ENCODE results near the gene FRK.

Gene FRK

DNA sequence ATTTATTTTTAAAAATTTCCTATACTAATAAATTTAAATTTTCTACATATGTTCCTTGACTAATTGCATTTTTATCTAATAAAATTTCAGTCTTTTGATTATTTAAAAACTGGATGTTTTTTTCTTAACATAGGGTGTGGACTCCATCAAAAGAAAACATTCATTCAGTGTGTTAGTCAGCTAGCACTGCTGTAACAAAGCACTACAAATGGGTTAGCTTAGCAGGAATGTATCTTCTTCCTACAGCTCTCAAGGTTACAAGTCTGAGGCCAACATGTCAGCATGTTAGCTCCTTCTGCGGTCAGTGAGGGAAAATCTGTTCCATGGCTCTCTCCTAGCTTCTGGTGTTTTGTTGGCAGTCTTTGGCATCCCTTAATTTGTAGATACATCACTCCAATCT is 32.5 kb downstream of the FRK start:
- H3K4ac ChIP-seq (ENCODE audit: low read depth, low read length) = no peak overlapping the region
- H4K8ac ChIP-seq (ENCODE audit: low read depth, low read length) = no peak overlapping the region
- no peak overlapping the region for H3K23ac ChIP-seq (ENCODE audit: low read length)
- no CpG with 5 or more reads among the region's 1 CpG for WGBS (ENCODE audit: extremely low coverage, insufficient coverage, low lambda C conversion rate)
- no peak overlapping the region for H2AK5ac ChIP-seq (ENCODE audit: low read length)
- H2BK120ac ChIP-seq (ENCODE audit: low read depth, low read length) = no peak overlapping the region
- H3K79me2 ChIP-seq (ENCODE audit: control insufficient read depth, insufficient read depth, low read length) = no peaks in the 10 kb centered on the region
- H3K18ac ChIP-seq (ENCODE audit: low read length) = no peak overlapping the region
- no peak overlapping the region for H2BK15ac ChIP-seq (replicated peaks; ENCODE audit: low read depth)
- no peaks in the 10 kb centered on the region for H3K27me3 ChIP-seq (ENCODE audit: insufficient read depth, low read length, poor library complexity)
- no peaks in the 10 kb centered on the region for H3K79me1 ChIP-seq (ENCODE audit: low read length)
- no peak for DNase-seq
- no peak overlapping the region for H3K4me3 ChIP-seq (ENCODE audit: low read length)
- H3K4me1 ChIP-seq (ENCODE audit: control insufficient read depth, low read depth, low read length) = no peaks in the 10 kb centered on the region
- no peak overlapping the region for H3K56ac ChIP-seq (ENCODE audit: low read length)
- H4K5ac ChIP-seq (ENCODE audit: low read length) = no peak overlapping the region
- no peak overlapping the region for H3K27ac ChIP-seq (ENCODE audit: low read depth, low read length)
- no peak overlapping the region for H3K9ac ChIP-seq (ENCODE audit: low read length)
- H3K36me3 ChIP-seq (ENCODE audit: control insufficient read depth, insufficient read depth, low read length) = no peaks in the 10 kb centered on the region
- H2BK5ac ChIP-seq (ENCODE audit: low read length) = no peak overlapping the region
- H3K4me2 ChIP-seq (ENCODE audit: low read length) = no peak overlapping the region

GRCh38 chr6:116027801-116028200 is 32.9 kb downstream of the FRK start:
- no peak overlapping the region for H3K9ac ChIP-seq (ENCODE audit: low read length)
- H3K23ac ChIP-seq (ENCODE audit: low read length) = no peak overlapping the region
- no peak overlapping the region for H2BK120ac ChIP-seq (ENCODE audit: low read depth, low read length)
- no peaks in the 10 kb centered on the region for H3K27me3 ChIP-seq (ENCODE audit: insufficient read depth, low read length, poor library complexity)
- no peaks in the 10 kb centered on the region for H3K36me3 ChIP-seq (ENCODE audit: control insufficient read depth, insufficient read depth, low read length)
- no peak for DNase-seq
- H3K4me3 ChIP-seq (ENCODE audit: low read length) = no peak overlapping the region
- H4K8ac ChIP-seq (ENCODE audit: low read depth, low read length) = no peak overlapping the region
- H2BK15ac ChIP-seq (replicated peaks; ENCODE audit: low read depth) = no peak overlapping the region
- H4K5ac ChIP-seq (ENCODE audit: low read length) = no peak overlapping the region
- no peaks in the 10 kb centered on the region for H3K4me1 ChIP-seq (ENCODE audit: control insufficient read depth, low read depth, low read length)
- no peak overlapping the region for H2BK5ac ChIP-seq (ENCODE audit: low read length)
- H3K4me2 ChIP-seq (ENCODE audit: low read length) = no peak overlapping the region
- H2AK5ac ChIP-seq (ENCODE audit: low read length) = no peak overlapping the region
- H3K18ac ChIP-seq (ENCODE audit: low read length) = no peak overlapping the region
- no peaks in the 10 kb centered on the region for H3K79me2 ChIP-seq (ENCODE audit: control insufficient read depth, insufficient read depth, low read length)
- H3K56ac ChIP-seq (ENCODE audit: low read length) = no peak overlapping the region
- no peaks in the 10 kb centered on the region for H3K79me1 ChIP-seq (ENCODE audit: low read length)
- no peak overlapping the region for H3K4ac ChIP-seq (ENCODE audit: low read depth, low read length)
- H3K27ac ChIP-seq (ENCODE audit: low read depth, low read length) = no peak overlapping the region

DNA sequence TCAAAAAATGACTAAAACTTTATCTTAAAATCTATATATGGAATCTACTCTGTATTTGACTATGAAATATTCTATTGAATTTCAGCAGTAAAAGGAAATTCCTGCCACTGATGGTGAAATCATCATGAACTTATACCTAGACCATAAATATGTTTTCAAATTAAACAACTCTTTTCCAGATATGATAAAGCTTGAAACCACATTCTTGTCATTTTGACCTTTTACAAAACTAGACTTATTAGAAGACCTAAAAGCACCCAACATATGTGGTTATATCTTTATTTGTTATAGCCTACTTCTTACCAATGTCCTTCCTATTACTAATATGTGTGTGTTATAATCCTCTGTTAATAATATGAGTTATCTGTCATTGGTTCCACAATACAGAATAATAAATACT is 35.3 kb downstream of the FRK start:
- H4K8ac ChIP-seq (ENCODE audit: low read depth, low read length) = no peak overlapping the region

GRCh38 chr6:116022841-116023445 is 37.7 kb downstream of the FRK start:
- WGBS (ENCODE audit: extremely low coverage, insufficient coverage, low lambda C conversion rate) = no CpG with 5 or more reads among the region's 2 CpGs
- DNase-seq = no peak
- H3K4me1 ChIP-seq (ENCODE audit: control insufficient read depth, low read depth, low read length) = no peaks in the 10 kb centered on the region
- no peak overlapping the region for H4K8ac ChIP-seq (ENCODE audit: low read depth, low read length)
- H3K36me3 ChIP-seq (ENCODE audit: control insufficient read depth, insufficient read depth, low read length) = no peaks in the 10 kb centered on the region
- no peak overlapping the region for H2BK120ac ChIP-seq (ENCODE audit: low read depth, low read length)
- H2BK5ac ChIP-seq (ENCODE audit: low read length) = no peak overlapping the region
- H3K4me2 ChIP-seq (ENCODE audit: low read length) = no peak overlapping the region
- H3K79me2 ChIP-seq (ENCODE audit: control insufficient read depth, insufficient read depth, low read length) = no peaks in the 10 kb centered on the region
- no peak overlapping the region for H3K18ac ChIP-seq (ENCODE audit: low read length)
- no peak overlapping the region for H2BK15ac ChIP-seq (replicated peaks; ENCODE audit: low read depth)
- H3K27ac ChIP-seq (ENCODE audit: low read depth, low read length) = no peak overlapping the region
- no peak overlapping the region for H3K4me3 ChIP-seq (ENCODE audit: low read length)
- no peaks in the 10 kb centered on the region for H3K27me3 ChIP-seq (ENCODE audit: insufficient read depth, low read length, poor library complexity)
- no peaks in the 10 kb centered on the region for H3K79me1 ChIP-seq (ENCODE audit: low read length)
- no peak overlapping the region for H3K23ac ChIP-seq (ENCODE audit: low read length)
- no peak overlapping the region for H3K4ac ChIP-seq (ENCODE audit: low read depth, low read length)
- H3K9ac ChIP-seq (ENCODE audit: low read length) = no peak overlapping the region
- H2AK5ac ChIP-seq (ENCODE audit: low read length) = no peak overlapping the region
- no peak overlapping the region for H3K56ac ChIP-seq (ENCODE audit: low read length)
- no peak overlapping the region for H4K5ac ChIP-seq (ENCODE audit: low read length)

More for the DNA sequence above, 35.3 kb downstream of the FRK start:
- H2BK5ac ChIP-seq (ENCODE audit: low read length) = no peak overlapping the region
- no peaks in the 10 kb centered on the region for H3K36me3 ChIP-seq (ENCODE audit: control insufficient read depth, insufficient read depth, low read length)
- no peak overlapping the region for H3K4me3 ChIP-seq (ENCODE audit: low read length)
- no peaks in the 10 kb centered on the region for H3K4me1 ChIP-seq (ENCODE audit: control insufficient read depth, low read depth, low read length)
- no peak for DNase-seq
- H2BK120ac ChIP-seq (ENCODE audit: low read depth, low read length) = no peak overlapping the region
- H3K79me2 ChIP-seq (ENCODE audit: control insufficient read depth, insufficient read depth, low read length) = no peaks in the 10 kb centered on the region
- no peak overlapping the region for H2BK15ac ChIP-seq (replicated peaks; ENCODE audit: low read depth)
- H3K56ac ChIP-seq (ENCODE audit: low read length) = no peak overlapping the region
- H3K27me3 ChIP-seq (ENCODE audit: insufficient read depth, low read length, poor library complexity) = no peaks in the 10 kb centered on the region
- no peak overlapping the region for H3K23ac ChIP-seq (ENCODE audit: low read length)
- no peak overlapping the region for H2AK5ac ChIP-seq (ENCODE audit: low read length)
- H3K9ac ChIP-seq (ENCODE audit: low read length) = no peak overlapping the region
- no peaks in the 10 kb centered on the region for H3K79me1 ChIP-seq (ENCODE audit: low read length)
- no peak overlapping the region for H4K5ac ChIP-seq (ENCODE audit: low read length)
- H3K18ac ChIP-seq (ENCODE audit: low read length) = no peak overlapping the region
- H3K27ac ChIP-seq (ENCODE audit: low read depth, low read length) = no peak overlapping the region
- H3K4me2 ChIP-seq (ENCODE audit: low read length) = no peak overlapping the region
- H3K4ac ChIP-seq (ENCODE audit: low read depth, low read length) = no peak overlapping the region

- no peaks in the 10 kb centered on the region for H3K79me1 ChIP-seq (ENCODE audit: low read length)
- no peaks in the 10 kb centered on the region for H3K27me3 ChIP-seq (ENCODE audit: insufficient read depth, low read length, poor library complexity)
- no peak overlapping the region for H3K9ac ChIP-seq (ENCODE audit: low read length)
- no peak overlapping the region for H3K56ac ChIP-seq (ENCODE audit: low read length)
- H2AK5ac ChIP-seq (ENCODE audit: low read length) = no peak overlapping the region
- H3K23ac ChIP-seq (ENCODE audit: low read length) = no peak overlapping the region
- H2BK5ac ChIP-seq (ENCODE audit: low read length) = no peak overlapping the region
- no peaks in the 10 kb centered on the region for H3K4me1 ChIP-seq (ENCODE audit: control insufficient read depth, low read depth, low read length)
- no peak overlapping the region for H3K18ac ChIP-seq (ENCODE audit: low read length)
- H3K79me2 ChIP-seq (ENCODE audit: control insufficient read depth, insufficient read depth, low read length) = no peaks in the 10 kb centered on the region
- H3K36me3 ChIP-seq (ENCODE audit: control insufficient read depth, insufficient read depth, low read length) = no peaks in the 10 kb centered on the region
- H3K4me2 ChIP-seq (ENCODE audit: low read length) = no peak overlapping the region
- no peak overlapping the region for H4K8ac ChIP-seq (ENCODE audit: low read depth, low read length)
- no peak for DNase-seq
- H3K27ac ChIP-seq (ENCODE audit: low read depth, low read length) = no peak overlapping the region
- H2BK120ac ChIP-seq (ENCODE audit: low read depth, low read length) = no peak overlapping the region
- H3K4me3 ChIP-seq (ENCODE audit: low read length) = no peak overlapping the region
- H2BK15ac ChIP-seq (replicated peaks; ENCODE audit: low read depth) = no peak overlapping the region
- no peak overlapping the region for H3K4ac ChIP-seq (ENCODE audit: low read depth, low read length)
- no peak overlapping the region for H4K5ac ChIP-seq (ENCODE audit: low read length)
Measured at GRCh38 chr6:116020738-116021137, 40.0 kb downstream of the FRK start.

GRCh38 chr6:116019428-116019827 is 41.3 kb downstream of the FRK start:
- Histone ChIP-seq H3K27ac (ENCODE audit: low read depth, low read length) (no peak overlapping the region), H3K23ac (ENCODE audit: low read length) (no peak overlapping the region), H3K18ac (ENCODE audit: low read length) (no peak overlapping the region), H3K4me2 (ENCODE audit: low read length) (no peak overlapping the region), H3K4me1 (ENCODE audit: control insufficient read depth, low read depth, low read length) (no peaks in the 10 kb centered on the region), H2BK5ac (ENCODE audit: low read length) (no peak overlapping the region), H3K4ac (ENCODE audit: low read depth, low read length) (no peak overlapping the region), H3K36me3 (ENCODE audit: control insufficient read depth, insufficient read depth, low read length) (no peaks in the 10 kb centered on the region), H3K79me1 (ENCODE audit: low read length) (no peaks in the 10 kb centered on the region), H4K5ac (ENCODE audit: low read length) (no peak overlapping the region), H3K79me2 (ENCODE audit: control insufficient read depth, insufficient read depth, low read length) (no peaks in the 10 kb centered on the region), H3K4me3 (ENCODE audit: low read length) (no peak overlapping the region), H2BK15ac (replicated peaks; ENCODE audit: low read depth) (no peak overlapping the region), H3K27me3 (ENCODE audit: insufficient read depth, low read length, poor library complexity) (no peaks in the 10 kb centered on the region), H3K9ac (ENCODE audit: low read length) (no peak overlapping the region), H4K8ac (ENCODE audit: low read depth, low read length) (no peak overlapping the region), H2BK120ac (ENCODE audit: low read depth, low read length) (no peak overlapping the region), H2AK5ac (ENCODE audit: low read length) (no peak overlapping the region), H3K56ac (ENCODE audit: low read length) (no peak overlapping the region)
- no CpG with 5 or more reads among the region's 2 CpGs for WGBS (ENCODE audit: extremely low coverage, insufficient coverage, low lambda C conversion rate)
- DNase-seq = no peak

Measured in mesendoderm (in vitro differentiated cells).